NT2/D1 (cell line): ENCODE results near the gene SLC7A10.

Experiments used
- SUZ12 ChIP-seq: IDR thresholded peaks from 2 replicates; pipeline ENCODE4 v1.6.1; 2011; ENCODE audit not compliant: insufficient read length, insufficient read depth; ENCODE audit errors: extremely low read depth
- YY1 ChIP-seq: IDR thresholded peaks from 2 replicates; pipeline ENCODE4 v1.6.1; 2011; ENCODE audit not compliant: insufficient read length, insufficient read depth
- ZNF274 ChIP-seq: IDR thresholded peaks from 2 replicates; pipeline ENCODE4 v1.6.1; 2011; ENCODE audit warnings: mild to moderate bottlenecking, low read depth, low read length

- TF ChIP-seq SUZ12, result no peak
- TF ChIP-seq YY1, result no peak
- no peak for TF ChIP-seq ZNF274
Observed at GRCh38 chr19:33264881-33265445, 39.3 kb upstream of the SLC7A10 start.
